WI38 (cell line): ENCODE data around the gene PPP2R3B.
"Not testable (repeated sequence)": the region's sequence is repeated elsewhere in the genome, so short reads cannot be mapped to it uniquely, and the experiment has no call there.

Source experiments
- H3K4me3 ChIP-seq: 2 replicates; pipeline ENCODE4 v1.5.1; 2011; ENCODE audit warnings: low read depth, mild to moderate bottlenecking, control low read depth, low read length
- TF ChIP-seq, protein P1 (sequence below): IDR thresholded peaks from 2 replicates; pipeline ENCODE4 v1.5.1; 2012; ENCODE audit warnings: low read depth, mild to moderate bottlenecking, control low read depth, low read length

The PPP2R3B gene, protein sequence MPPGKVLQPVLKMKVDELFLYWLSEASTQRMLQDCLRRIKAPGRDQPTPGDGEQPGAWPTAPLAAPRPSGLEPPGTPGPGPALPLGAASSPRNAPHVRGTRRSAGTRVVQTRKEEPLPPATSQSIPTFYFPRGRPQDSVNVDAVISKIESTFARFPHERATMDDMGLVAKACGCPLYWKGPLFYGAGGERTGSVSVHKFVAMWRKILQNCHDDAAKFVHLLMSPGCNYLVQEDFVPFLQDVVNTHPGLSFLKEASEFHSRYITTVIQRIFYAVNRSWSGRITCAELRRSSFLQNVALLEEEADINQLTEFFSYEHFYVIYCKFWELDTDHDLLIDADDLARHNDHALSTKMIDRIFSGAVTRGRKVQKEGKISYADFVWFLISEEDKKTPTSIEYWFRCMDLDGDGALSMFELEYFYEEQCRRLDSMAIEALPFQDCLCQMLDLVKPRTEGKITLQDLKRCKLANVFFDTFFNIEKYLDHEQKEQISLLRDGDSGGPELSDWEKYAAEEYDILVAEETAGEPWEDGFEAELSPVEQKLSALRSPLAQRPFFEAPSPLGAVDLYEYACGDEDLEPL

DNA sequence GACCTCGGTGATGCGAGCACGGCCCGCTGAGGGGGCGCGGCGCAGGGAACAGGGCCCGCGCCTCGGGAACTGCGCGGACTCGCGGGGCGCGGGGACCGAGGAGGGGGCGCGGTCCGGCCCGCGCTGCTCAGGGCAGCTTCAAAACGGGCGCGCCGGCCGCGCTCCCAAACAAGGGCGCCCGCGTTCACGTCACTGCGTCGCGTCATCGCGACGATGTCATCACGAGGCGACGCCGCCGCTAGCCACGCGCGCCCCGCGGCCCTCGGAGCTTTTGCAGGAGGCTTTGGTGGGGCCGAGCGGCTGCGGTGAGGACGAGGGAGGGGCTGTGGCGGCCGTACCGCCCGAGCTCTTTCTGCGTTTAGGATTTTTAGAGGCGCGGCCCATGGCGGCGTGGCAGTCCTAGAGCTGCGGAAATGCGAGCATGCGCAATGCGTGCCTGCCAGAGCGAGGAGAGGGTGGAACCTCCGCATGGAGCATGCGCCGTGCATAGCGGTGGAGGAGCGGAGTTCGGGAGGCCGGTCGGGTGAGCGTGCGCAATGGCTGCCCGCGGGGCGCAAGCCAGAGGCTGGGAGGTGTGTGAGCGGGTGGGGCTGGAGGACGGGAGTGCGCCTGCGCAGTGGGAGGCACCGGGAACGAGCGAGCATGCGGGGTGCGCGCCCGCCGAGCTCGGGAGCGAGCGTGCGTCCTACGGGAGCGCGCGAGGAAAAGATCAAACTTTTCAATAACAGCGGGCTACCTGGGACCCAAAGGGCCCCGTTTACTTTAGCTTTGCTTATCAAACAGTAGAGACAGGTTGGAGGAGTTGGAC, at the start of gene PPP2R3B:
Gene PPP2R3B, minus strand, starts transcription at position 140 of the 808 bp plus-strand sequence. CDS start 216 bp downstream, outside the sequence.
- TF ChIP-seq, protein P1, sequence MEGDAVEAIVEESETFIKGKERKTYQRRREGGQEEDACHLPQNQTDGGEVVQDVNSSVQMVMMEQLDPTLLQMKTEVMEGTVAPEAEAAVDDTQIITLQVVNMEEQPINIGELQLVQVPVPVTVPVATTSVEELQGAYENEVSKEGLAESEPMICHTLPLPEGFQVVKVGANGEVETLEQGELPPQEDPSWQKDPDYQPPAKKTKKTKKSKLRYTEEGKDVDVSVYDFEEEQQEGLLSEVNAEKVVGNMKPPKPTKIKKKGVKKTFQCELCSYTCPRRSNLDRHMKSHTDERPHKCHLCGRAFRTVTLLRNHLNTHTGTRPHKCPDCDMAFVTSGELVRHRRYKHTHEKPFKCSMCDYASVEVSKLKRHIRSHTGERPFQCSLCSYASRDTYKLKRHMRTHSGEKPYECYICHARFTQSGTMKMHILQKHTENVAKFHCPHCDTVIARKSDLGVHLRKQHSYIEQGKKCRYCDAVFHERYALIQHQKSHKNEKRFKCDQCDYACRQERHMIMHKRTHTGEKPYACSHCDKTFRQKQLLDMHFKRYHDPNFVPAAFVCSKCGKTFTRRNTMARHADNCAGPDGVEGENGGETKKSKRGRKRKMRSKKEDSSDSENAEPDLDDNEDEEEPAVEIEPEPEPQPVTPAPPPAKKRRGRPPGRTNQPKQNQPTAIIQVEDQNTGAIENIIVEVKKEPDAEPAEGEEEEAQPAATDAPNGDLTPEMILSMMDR: no peak
- peak within 1 kb of the TSS; percentile 83 for H3K4me3 ChIP-seq

DNA sequence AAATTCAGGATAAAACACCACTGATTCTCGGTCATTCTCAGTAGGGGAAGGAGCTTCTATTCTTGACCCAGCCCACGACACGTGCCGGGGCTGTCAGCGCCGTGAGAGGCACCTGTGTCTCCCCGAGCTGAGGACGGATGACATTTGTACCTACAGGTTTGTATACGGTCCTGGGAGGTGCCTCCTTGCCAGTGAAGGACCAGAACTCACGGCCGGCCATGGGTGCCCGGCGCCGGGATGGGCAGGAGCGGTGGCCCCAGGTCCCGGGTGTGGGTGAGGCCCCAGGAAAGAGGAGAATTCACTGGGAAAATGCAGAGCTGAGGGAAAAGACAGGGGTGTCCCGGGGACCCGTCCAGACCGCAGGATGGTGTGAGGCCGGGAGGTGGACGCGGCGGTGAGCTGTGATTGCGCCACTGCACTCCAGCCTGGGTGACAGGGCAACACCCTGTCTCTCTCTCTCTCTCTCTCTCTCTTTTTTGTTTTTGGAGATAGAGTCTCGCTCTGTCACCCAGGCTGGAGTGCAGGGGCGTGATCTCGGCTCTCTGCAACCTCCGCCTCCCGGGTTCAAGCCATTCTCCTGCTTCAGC, 48.9 kb upstream of the PPP2R3B start:
- H3K4me3 ChIP-seq: no peak overlapping the region
- TF ChIP-seq, protein P1: no peak

DNA sequence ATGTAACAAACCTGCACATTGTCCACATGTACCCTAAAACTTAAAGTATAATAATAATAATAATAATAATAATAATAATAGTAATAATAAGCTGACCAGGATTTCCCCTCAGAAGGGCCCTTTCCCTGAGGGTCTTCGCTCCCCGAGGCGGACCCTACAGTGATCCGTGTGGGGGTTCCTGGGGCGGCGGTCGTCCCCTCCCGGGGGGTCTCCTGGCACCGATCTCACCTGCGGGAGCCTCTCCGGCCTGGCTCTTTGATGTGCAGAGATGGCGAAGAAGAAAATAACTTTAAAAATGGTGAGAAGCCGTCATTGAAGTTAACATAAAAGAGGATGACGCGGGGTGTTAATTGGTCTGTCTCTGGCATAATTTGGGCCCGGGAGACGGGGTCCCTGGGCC, 48.2 kb upstream of the PPP2R3B start:
- TF ChIP-seq, protein P1: no peak
- no peak overlapping the region for H3K4me3 ChIP-seq

DNA sequence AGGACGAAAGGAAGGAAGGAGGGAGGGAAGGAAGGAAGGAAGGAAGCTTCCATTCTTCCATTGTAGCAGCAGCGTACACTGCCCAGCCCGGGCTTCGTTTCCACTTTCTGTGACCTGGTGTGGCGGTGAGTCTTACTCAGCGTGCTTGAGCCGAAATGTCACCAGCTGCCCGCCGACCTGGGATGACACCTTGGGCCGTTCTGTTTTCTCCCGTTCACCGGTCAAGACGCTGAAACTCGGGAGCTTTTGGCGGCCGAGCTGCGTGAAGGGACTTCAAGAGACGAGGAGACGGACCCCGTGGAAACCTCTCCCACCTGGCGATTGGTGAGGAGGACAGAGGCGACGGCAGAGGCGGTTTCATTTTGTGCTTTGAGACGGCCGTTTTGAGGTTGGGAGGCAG, 47.1 kb upstream of the PPP2R3B start:
- no peak overlapping the region for H3K4me3 ChIP-seq
- TF ChIP-seq, protein P1: no peak

DNA sequence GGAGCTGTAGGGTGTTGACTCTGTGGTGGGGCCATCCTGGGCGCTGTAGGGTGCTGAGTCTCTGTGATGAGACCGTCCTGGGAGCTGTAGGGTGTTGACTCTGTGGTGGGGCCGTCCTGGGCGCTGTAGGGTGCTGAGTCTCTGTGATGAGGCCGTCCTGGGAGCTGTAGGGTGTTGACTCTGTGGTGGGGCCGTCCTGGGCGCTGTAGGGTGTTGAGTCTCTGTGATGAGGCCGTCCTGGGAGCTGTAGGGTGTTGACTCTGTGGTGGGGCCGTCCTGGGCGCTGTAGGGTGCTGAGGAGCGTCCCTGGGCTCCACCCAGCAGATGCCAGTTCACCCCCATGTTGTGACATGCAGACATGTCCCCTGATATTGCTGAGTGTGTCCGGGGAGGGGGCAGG, 46.0 kb upstream of the PPP2R3B start:
- H3K4me3 ChIP-seq: not testable (repeated sequence)

DNA sequence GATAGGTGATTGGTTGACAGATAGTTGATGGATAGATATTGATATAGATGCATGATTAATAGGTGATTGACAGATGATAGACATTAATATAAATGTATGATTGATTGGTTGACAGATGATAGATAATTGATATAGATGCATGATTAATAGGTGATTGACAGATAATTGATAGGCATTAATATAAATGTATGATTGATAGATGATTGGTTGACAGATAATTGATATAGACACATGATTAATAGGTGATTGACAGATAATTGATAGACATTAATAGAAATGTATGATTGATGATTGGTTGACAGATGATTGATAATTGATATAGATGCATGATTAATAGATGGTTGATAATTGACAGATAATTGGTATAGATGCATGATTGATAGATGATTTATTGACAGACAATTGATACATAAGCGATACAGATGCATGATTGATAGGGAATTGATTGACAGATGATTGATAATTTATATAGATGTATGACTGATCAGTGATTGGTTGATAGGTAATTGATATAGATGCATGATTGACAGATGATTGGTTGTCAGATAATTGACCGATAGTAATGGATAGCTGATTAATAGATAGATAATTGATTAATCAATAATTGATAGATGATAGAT, 44.9 kb upstream of the PPP2R3B start:
- TF ChIP-seq, protein P1: no peak

DNA sequence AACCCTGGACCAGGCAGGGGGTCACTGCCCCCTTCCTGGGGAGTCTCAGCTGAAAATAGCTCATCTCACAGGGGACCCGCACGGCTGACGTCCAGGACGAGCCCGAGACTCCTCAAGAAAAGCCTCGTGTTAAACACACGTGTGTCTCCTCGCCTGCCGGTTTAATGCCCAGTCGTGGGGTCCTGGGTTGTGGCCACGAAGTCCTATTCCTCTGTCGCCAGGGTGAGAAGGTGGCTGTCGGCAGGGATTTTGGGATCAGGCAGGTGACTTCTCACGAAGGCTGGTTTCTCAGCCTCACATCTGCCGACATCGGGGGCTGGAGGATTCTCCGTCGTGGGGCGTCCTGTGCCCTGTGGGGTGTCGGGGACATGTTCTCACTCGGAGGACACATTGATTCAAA, 44.3 kb upstream of the PPP2R3B start:
- TF ChIP-seq, protein P1: no peak

More for the DNA sequence above, 44.9 kb upstream of the PPP2R3B start:
- H3K4me3 ChIP-seq: no peak overlapping the region

More for the DNA sequence above, 44.3 kb upstream of the PPP2R3B start:
- H3K4me3 ChIP-seq: no peak overlapping the region
